Neural progenitor cell (in vitro differentiated cells): ENCODE results near the gene TGFB1. TPM values are rescaled to one million over a fixed set of nuclear protein-coding genes. Genes with fewer than 3 reads are reported as not detected.

Experiments used
- DNase-seq: peaks from one replicate; pipeline ENCODE4 v3.0.0-alpha.2; 2016; ENCODE audit warnings: low spot score
- H2AFZ ChIP-seq: fragments of 200-600 bp; sonication (generic); replicated peaks from 2 replicates; pipeline ENCODE4 v1.6.1; 2016; ENCODE audit warnings: antibody characterized with exemption
- H3F3A ChIP-seq: fragments of 200-600 bp; sonication (generic); 2 replicates; pipeline ENCODE4 v1.6.1; 2016; ENCODE audit warnings: antibody characterized with exemption, low read depth
- H3K27ac ChIP-seq: fragments of 200-600 bp; sonication (generic); 2 replicates; pipeline ENCODE4 v1.5.1; 2016; ENCODE audit warnings: mild to moderate bottlenecking
- H3K27me3 ChIP-seq: fragments of 200-600 bp; sonication (generic); 2 replicates; pipeline ENCODE4 v1.6.1; 2016; ENCODE audit warnings: mild to moderate bottlenecking, moderate library complexity
- H3K36me3 ChIP-seq: fragments of 200-600 bp; sonication (generic); 2 replicates; pipeline ENCODE4 v1.5.1; 2016
- H3K4me1 ChIP-seq: fragments of 200-600 bp; sonication (generic); 2 replicates; pipeline ENCODE4 v1.6.1; 2016; ENCODE audit warnings: mixed run types
- H3K4me2 ChIP-seq: fragments of 200-600 bp; sonication (generic); 2 replicates; pipeline ENCODE4 v1.6.1; 2016
- H3K4me3 ChIP-seq: fragments of 200-600 bp; sonication (generic); 2 replicates; pipeline ENCODE4 v1.5.1; 2016
- H3K79me2 ChIP-seq: fragments of 200-600 bp; sonication (generic); 2 replicates; pipeline ENCODE4 v1.6.1; 2016; ENCODE audit warnings: low read depth
- H3K9ac ChIP-seq: fragments of 200-600 bp; sonication (generic); 2 replicates; pipeline ENCODE4 v1.6.1; 2016
- H3K9me3 ChIP-seq: fragments of 200-600 bp; sonication (generic); 2 replicates; pipeline ENCODE4 v1.5.1; 2016; ENCODE audit warnings: low read depth
- H4K20me1 ChIP-seq: fragments of 200-600 bp; sonication (generic); 2 replicates; pipeline ENCODE4 v1.6.1; 2016; ENCODE audit warnings: low read depth
- H3K27ac Mint-ChIP-seq: 3 replicates; pipeline ENCODE4 v1.8.0; 2021; ENCODE audit warnings: mixed read lengths
- H3K27me3 Mint-ChIP-seq: 2 replicates; pipeline ENCODE4 v1.8.0; 2022; ENCODE audit warnings: low read depth, mild to moderate bottlenecking, inconsistent platforms, moderate library complexity, mixed read lengths; ENCODE audit not compliant: insufficient read depth
- H3K36me3 Mint-ChIP-seq: 3 replicates; pipeline ENCODE4 v1.8.0; 2021; ENCODE audit warnings: mixed read lengths
- H3K4me1 Mint-ChIP-seq: 3 replicates; pipeline ENCODE4 v1.8.0; 2021; ENCODE audit warnings: mixed read lengths
- H3K4me3 Mint-ChIP-seq: 3 replicates; pipeline ENCODE4 v1.8.0; 2021; ENCODE audit warnings: mild to moderate bottlenecking, moderate library complexity, mixed read lengths
- H3K9me3 Mint-ChIP-seq: 3 replicates; pipeline ENCODE4 v1.8.0; 2020; ENCODE audit warnings: mixed read lengths
- EZH2 ChIP-seq: fragments of 200-600 bp; sonication (generic); IDR thresholded peaks from 2 replicates; pipeline ENCODE4 v1.6.1; 2017; ENCODE audit warnings: antibody characterized with exemption, mild to moderate bottlenecking, moderate library complexity
- EZH2phosphoT487 ChIP-seq: fragments of 200-600 bp; sonication (generic); IDR thresholded peaks from 2 replicates; pipeline ENCODE4 v1.6.1; 2017; ENCODE audit warnings: antibody characterized with exemption
- total RNA-seq: library from RNA; depleted of rRNA; stranded (reverse); fragments of >200 nt; gene quantifications from 2 replicates; pipeline ENCODE4 v1.2.3, GENCODE V29; 2015; ENCODE audit warnings: low replicate concordance
- TF ChIP-seq, protein P1 (sequence below): fragments of 200-600 bp; sonication (generic); IDR thresholded peaks from 2 replicates; pipeline ENCODE4 v1.5.1; 2017; ENCODE audit warnings: antibody characterized with exemption, mild to moderate bottlenecking

Gene TGFB1
- total RNA-seq, 1 donor from 2014 or later: 0.65 TPM

DNA sequence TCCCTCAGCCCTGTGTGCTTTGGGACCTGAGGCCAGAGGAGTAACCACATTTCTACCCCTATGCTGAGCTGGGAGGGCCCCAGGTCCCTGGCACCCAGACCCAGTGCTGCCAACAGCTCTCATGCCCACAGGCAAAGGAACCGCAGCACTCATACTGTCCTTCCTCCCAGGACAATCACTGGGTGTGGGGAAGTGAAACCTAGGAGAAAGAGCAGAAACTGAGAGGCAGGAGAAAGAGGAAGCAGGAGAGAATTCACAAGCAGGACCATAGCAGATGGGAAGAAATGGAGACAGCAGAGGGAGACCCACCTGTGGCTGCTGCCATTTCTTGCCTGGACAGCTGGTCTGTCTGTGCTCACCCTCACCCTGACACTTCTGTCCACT, 24.9 kb downstream of the TGFB1 start:
- Histone ChIP-seq H3K9me3 (no peaks in the 10 kb centered on the region), H3F3A (peaks cover 15% of the 10 kb centered on the region), H2AFZ (no peak overlapping the region), H3K36me3 (no peaks in the 10 kb centered on the region), H3K9ac (no peak overlapping the region), H3K4me2 (no peak overlapping the region), H4K20me1 (peaks cover 14% of the 10 kb centered on the region), H3K27me3 (peaks cover 12% of the 10 kb centered on the region), H3K27ac (no peak overlapping the region), H3K4me1 (peaks cover 18% of the 10 kb centered on the region), H3K79me2 (no peaks in the 10 kb centered on the region), H3K4me3 (no peak overlapping the region)
- peaks cover 36% of the 10 kb centered on the region for H3K4me1 Mint-ChIP-seq
- TF ChIP-seq, protein P1, sequence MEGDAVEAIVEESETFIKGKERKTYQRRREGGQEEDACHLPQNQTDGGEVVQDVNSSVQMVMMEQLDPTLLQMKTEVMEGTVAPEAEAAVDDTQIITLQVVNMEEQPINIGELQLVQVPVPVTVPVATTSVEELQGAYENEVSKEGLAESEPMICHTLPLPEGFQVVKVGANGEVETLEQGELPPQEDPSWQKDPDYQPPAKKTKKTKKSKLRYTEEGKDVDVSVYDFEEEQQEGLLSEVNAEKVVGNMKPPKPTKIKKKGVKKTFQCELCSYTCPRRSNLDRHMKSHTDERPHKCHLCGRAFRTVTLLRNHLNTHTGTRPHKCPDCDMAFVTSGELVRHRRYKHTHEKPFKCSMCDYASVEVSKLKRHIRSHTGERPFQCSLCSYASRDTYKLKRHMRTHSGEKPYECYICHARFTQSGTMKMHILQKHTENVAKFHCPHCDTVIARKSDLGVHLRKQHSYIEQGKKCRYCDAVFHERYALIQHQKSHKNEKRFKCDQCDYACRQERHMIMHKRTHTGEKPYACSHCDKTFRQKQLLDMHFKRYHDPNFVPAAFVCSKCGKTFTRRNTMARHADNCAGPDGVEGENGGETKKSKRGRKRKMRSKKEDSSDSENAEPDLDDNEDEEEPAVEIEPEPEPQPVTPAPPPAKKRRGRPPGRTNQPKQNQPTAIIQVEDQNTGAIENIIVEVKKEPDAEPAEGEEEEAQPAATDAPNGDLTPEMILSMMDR: no peak
- TF ChIP-seq EZH2 (no peak), EZH2phosphoT487 (no peak)
- DNase-seq: no peak
- peaks cover 14% of the 10 kb centered on the region for H3K27me3 Mint-ChIP-seq
- H3K27ac Mint-ChIP-seq: no peak overlapping the region
- no peaks in the 10 kb centered on the region for H3K9me3 Mint-ChIP-seq
- H3K4me3 Mint-ChIP-seq: no peak overlapping the region
- no peaks in the 10 kb centered on the region for H3K36me3 Mint-ChIP-seq

DNA sequence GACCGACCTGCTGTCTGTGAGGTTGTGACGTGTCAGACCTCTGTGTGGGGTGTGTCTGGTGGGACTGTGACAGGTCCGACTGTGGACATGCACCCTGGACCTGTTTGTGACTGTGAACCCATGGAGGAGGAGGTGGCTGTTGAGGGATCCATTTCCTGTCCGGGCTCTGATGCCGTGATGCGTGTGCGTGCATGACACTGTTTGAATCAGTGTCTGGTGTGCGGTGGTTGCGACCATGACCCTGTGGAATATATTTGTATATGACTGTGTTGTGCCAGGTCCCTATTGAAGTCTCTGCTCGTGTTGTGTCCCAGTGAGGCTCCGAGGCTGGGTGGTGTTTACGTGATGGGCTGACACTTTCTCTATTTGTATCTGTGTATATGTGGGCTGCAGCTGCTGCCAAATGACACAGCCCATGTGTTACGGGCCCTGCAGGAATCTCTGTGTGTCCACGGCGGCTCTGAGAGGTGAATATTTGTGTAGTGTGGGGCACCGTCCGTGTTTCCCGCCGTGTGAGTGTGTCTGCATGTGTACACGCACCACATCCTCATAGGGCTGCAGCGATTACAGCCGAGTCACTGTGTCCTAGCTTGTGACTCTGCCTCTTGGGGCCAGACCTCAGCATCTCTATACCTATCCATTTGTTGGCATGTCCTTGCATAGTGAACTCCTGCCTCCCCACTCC, 25.4 kb downstream of the TGFB1 start:
- Mint-ChIP-seq H3K9me3 (no peaks in the 10 kb centered on the region), H3K27ac (no peak overlapping the region), H3K36me3 (no peaks in the 10 kb centered on the region), H3K27me3 (peaks cover 14% of the 10 kb centered on the region), H3K4me1 (peaks cover 36% of the 10 kb centered on the region), H3K4me3 (peak overlapping the region; percentile 4)
- peaks cover 12% of the 10 kb centered on the region for H3K27me3 ChIP-seq
- peaks cover 15% of the 10 kb centered on the region for H4K20me1 ChIP-seq
- H3K36me3 ChIP-seq: no peaks in the 10 kb centered on the region
- no peaks in the 10 kb centered on the region for H3K79me2 ChIP-seq
- H3F3A ChIP-seq: peaks cover 16% of the 10 kb centered on the region
- H3K4me3 ChIP-seq: no peak overlapping the region
- no peak overlapping the region for H3K27ac ChIP-seq
- H3K9me3 ChIP-seq: no peaks in the 10 kb centered on the region
- H2AFZ ChIP-seq: no peak overlapping the region
- TF ChIP-seq EZH2phosphoT487 (no peak), EZH2 (no peak)
- TF ChIP-seq, protein P1: no peak
- H3K9ac ChIP-seq: no peak overlapping the region
- DNase-seq: no peak
- no peak overlapping the region for H3K4me2 ChIP-seq
- peaks cover 18% of the 10 kb centered on the region for H3K4me1 ChIP-seq

DNA sequence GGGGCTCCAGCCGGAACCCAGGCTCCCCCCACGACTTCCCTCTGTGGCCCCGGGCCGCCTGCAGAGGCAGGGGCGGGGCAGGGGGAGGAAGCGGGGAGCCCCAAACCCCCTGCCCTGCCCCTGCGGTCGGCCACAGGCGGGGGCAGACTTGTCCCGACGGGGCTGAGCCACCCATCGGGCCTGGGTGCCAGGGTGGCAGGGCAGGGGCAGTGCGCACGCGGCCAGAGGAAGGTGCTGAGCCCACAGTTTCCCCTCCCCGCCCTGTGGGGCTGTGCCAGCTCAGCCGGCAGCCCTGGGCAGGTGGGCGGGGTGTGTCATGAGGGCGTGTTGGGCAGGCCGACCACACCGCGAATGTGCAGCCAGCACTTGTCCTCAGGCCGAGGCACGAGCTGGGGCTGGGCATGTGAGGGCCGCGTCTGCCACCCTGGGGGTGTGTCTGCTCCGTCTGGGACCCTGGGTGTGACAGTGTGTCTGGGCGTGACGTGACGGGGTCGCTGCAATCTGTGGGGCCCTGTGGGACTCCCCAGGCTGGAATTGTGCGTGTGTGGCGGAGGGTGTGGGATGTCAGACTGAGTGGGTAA, 26.1 kb downstream of the TGFB1 start:
- no peaks in the 10 kb centered on the region for H3K79me2 ChIP-seq

More for the DNA sequence above, 26.1 kb downstream of the TGFB1 start:
- TF ChIP-seq EZH2phosphoT487: no peak
- TF ChIP-seq, protein P1: no peak
- no peak for TF ChIP-seq EZH2
- Mint-ChIP-seq H3K27ac (no peak overlapping the region), H3K4me1 (peaks cover 43% of the 10 kb centered on the region), H3K36me3 (no peaks in the 10 kb centered on the region), H3K9me3 (no peaks in the 10 kb centered on the region), H3K4me3 (peak overlapping the region; percentile 4), H3K27me3 (peaks cover 14% of the 10 kb centered on the region)
- Histone ChIP-seq H3K27ac (no peak overlapping the region), H3F3A (peaks cover 16% of the 10 kb centered on the region), H3K4me1 (peaks cover 18% of the 10 kb centered on the region), H4K20me1 (peaks cover 15% of the 10 kb centered on the region), H3K9ac (no peak overlapping the region), H3K27me3 (peaks cover 12% of the 10 kb centered on the region), H2AFZ (no peak overlapping the region), H3K9me3 (no peaks in the 10 kb centered on the region), H3K4me3 (no peak overlapping the region), H3K36me3 (no peaks in the 10 kb centered on the region), H3K4me2 (no peak overlapping the region)
- DNase-seq: no peak
